Endodermal cell (in vitro differentiated cells): ENCODE results near the gene CYP4A22. TPM values are rescaled to one million over a fixed set of nuclear protein-coding genes. Genes with fewer than 3 reads are reported as not detected.
"Not testable (repeated sequence)": the region's sequence is repeated elsewhere in the genome, so short reads cannot be mapped to it uniquely, and the experiment has no call there.

Experiments used
- DNase-seq: peaks from one replicate; pipeline ENCODE4 v3.0.0-alpha.2; 2017
- H3K27ac ChIP-seq: 2 replicates; pipeline ENCODE4 v1.5.1; 2013; ENCODE audit warnings: mild to moderate bottlenecking, low read depth, low read length, moderate library complexity
- H3K27me3 ChIP-seq: 2 replicates; pipeline ENCODE4 v1.6.1; 2013; ENCODE audit warnings: mild to moderate bottlenecking, low read length, moderate library complexity; ENCODE audit not compliant: insufficient read depth, control insufficient read depth, poor library complexity, severe bottlenecking
- H3K36me3 ChIP-seq: 2 replicates; pipeline ENCODE4 v1.7.0; 2013; ENCODE audit warnings: mild to moderate bottlenecking, low read length, moderate library complexity; ENCODE audit not compliant: control insufficient read depth, insufficient read depth
- H3K4me1 ChIP-seq: one replicate; pipeline ENCODE4 v1.7.0; 2013; ENCODE audit warnings: low read length; ENCODE audit not compliant: control insufficient read depth, insufficient read depth
- H3K4me3 ChIP-seq: 2 replicates; pipeline ENCODE4 v1.5.1; 2013; ENCODE audit warnings: mild to moderate bottlenecking, low read length, moderate library complexity
- H3K9ac ChIP-seq: 2 replicates; pipeline ENCODE4 v1.6.1; 2013; ENCODE audit warnings: mild to moderate bottlenecking, low read length, moderate library complexity; ENCODE audit not compliant: poor library complexity, severe bottlenecking; ENCODE audit errors: extremely low read depth
- H3K9me3 ChIP-seq: 2 replicates; pipeline ENCODE4 v1.6.1; 2013; ENCODE audit warnings: mild to moderate bottlenecking, low read length, moderate library complexity; ENCODE audit not compliant: control insufficient read depth
- H3K27ac Mint-ChIP-seq: 2 replicates; pipeline ENCODE4 v1.8.0; 2020; ENCODE audit warnings: mixed read lengths
- H3K27me3 Mint-ChIP-seq: 2 replicates; pipeline ENCODE4 v1.8.0; 2021; ENCODE audit warnings: mild to moderate bottlenecking, mixed read lengths; ENCODE audit not compliant: insufficient read depth
- H3K36me3 Mint-ChIP-seq: 2 replicates; pipeline ENCODE4 v1.8.0; 2020; ENCODE audit warnings: low read depth, mixed read lengths
- H3K4me1 Mint-ChIP-seq: 2 replicates; pipeline ENCODE4 v1.8.0; 2020; ENCODE audit warnings: mixed read lengths
- H3K4me3 Mint-ChIP-seq: 2 replicates; pipeline ENCODE4 v1.8.0; 2020; ENCODE audit warnings: mild to moderate bottlenecking, moderate library complexity, mixed read lengths
- H3K9me3 Mint-ChIP-seq: 2 replicates; pipeline ENCODE4 v1.8.0; 2020; ENCODE audit warnings: mild to moderate bottlenecking, mixed read lengths
- CTCF ChIP-seq: fragments of 200-600 bp; sonication (generic); conservative IDR thresholded peaks from 2 replicates; pipeline ENCODE4 v1.5.0; 2021; ENCODE audit warnings: antibody characterized with exemption, mild to moderate bottlenecking
- WGBS, 2 experiments: methylation state at CpG; one replicate each; pipeline versions ENCODE4 v1.1.5 to v1.1.7; 2013; ENCODE audit warnings: missing lambda C conversion rate in 2 of 2, mixed read lengths in 1 of 2; ENCODE audit not compliant: insufficient coverage in 1 of 2, insufficient read length in 1 of 2; 5-methylcytosine and 5-hydroxymethylcytosine counted together
- total RNA-seq, 2 donors: library from RNA; stranded (reverse); fragmentation: NEBNext Ultra II Directional in 1 of 2; extraction: Animal tissue kit (Norgen Biotek cat#: 25700) in 1 of 2; gene quantifications; 2 replicates in 1 of 2; 3 replicates in 1 of 2; pipeline ENCODE4 v1.2.1, GENCODE V29; 2021

Gene CYP4A22
- total RNA-seq, 2 donors from 2014 or later, result 0.35 TPM; not detected in 1

GRCh38 chr1:47191940-47192457, 54.8 kb downstream of the CYP4A22 start:
- H3K4me1 ChIP-seq, result no peaks in the 10 kb centered on the region
- H3K9me3 Mint-ChIP-seq, result no peaks in the 10 kb centered on the region
- H3K9ac ChIP-seq, result no peak overlapping the region
- H3K27ac ChIP-seq, result no peak overlapping the region
- no peaks in the 10 kb centered on the region for H3K36me3 ChIP-seq
- no peak for TF ChIP-seq CTCF
- peak; percentile 42 for DNase-seq
- WGBS, 2 experiments, result 89 to 90% methylated on average over 3 to 4 of the region's 4 CpGs
- peaks cover 4% of the 10 kb centered on the region for H3K27me3 ChIP-seq
- H3K4me1 Mint-ChIP-seq, result peaks cover 25% of the 10 kb centered on the region
- no peaks in the 10 kb centered on the region for H3K9me3 ChIP-seq
- H3K27me3 Mint-ChIP-seq, result peaks cover 20% of the 10 kb centered on the region
- peak overlapping the region; percentile 84 for H3K27ac Mint-ChIP-seq
- H3K4me3 Mint-ChIP-seq, result no peak overlapping the region
- no peak overlapping the region for H3K4me3 ChIP-seq
- no peaks in the 10 kb centered on the region for H3K36me3 Mint-ChIP-seq

GRCh38 chr1:47192458-47193384, 55.5 kb downstream of the CYP4A22 start:
- peaks cover 20% of the 10 kb centered on the region for H3K27me3 Mint-ChIP-seq
- no peaks in the 10 kb centered on the region for H3K9me3 ChIP-seq
- H3K27ac Mint-ChIP-seq, result peak overlapping the region; percentile 90
- no peaks in the 10 kb centered on the region for H3K9me3 Mint-ChIP-seq
- no peaks in the 10 kb centered on the region for H3K36me3 ChIP-seq
- TF ChIP-seq CTCF, result peak; percentile 97
- no peaks in the 10 kb centered on the region for H3K4me1 ChIP-seq
- peak; percentile 96 for DNase-seq
- no peaks in the 10 kb centered on the region for H3K36me3 Mint-ChIP-seq
- H3K9ac ChIP-seq, result no peak overlapping the region
- H3K4me1 Mint-ChIP-seq, result peaks cover 25% of the 10 kb centered on the region
- WGBS, 2 experiments, result 25 to 31% methylated on average over 5 to 10 of the region's 10 CpGs
- no peak overlapping the region for H3K4me3 ChIP-seq
- no peak overlapping the region for H3K27ac ChIP-seq
- H3K4me3 Mint-ChIP-seq, result peak overlapping the region; percentile 8
- peaks cover 4% of the 10 kb centered on the region for H3K27me3 ChIP-seq

GRCh38 chr1:47193496-47193895, 56.3 kb downstream of the CYP4A22 start:
- H3K36me3 Mint-ChIP-seq, H3K9me3 ChIP-seq, H3K36me3 ChIP-seq, H3K9ac ChIP-seq, H3K4me3 Mint-ChIP-seq, H3K4me1 ChIP-seq, H3K9me3 Mint-ChIP-seq, H3K27ac Mint-ChIP-seq, H3K4me3 ChIP-seq, H3K27ac ChIP-seq, H3K27me3 ChIP-seq: not testable (repeated sequence)
- peak; percentile 29 for DNase-seq
- Mint-ChIP-seq H3K4me1 (peaks cover 25% of the 10 kb centered on the region), H3K27me3 (peaks cover 27% of the 10 kb centered on the region)
- 89 to 93% methylated on average over 7 to 10 of the region's 10 CpGs for WGBS, 2 experiments
